ENCODE results near the gene SRRM1.

DNA sequence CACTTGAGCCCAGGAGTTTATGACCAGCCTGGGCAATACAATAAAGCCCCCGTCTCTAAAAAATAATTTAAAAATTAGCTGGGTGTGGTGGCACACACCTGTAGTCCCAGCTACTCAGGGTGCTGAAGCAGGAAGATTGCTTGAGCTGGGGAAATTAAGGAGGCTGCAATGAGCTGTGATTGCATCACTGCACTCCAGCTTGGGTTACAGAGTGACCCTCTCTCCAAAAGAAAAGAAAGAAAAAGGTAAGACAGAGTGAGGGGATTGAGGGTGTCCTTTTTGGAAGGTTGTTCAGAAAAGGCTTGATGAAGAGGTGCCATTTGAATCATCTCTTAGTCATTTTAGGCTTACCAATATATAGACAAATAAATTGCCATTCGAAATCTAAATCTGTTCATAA lies 4.0 kb upstream of the SRRM1 start:
- TF ChIP-seq HNRNPK (IDR thresholded peaks at IDR 0.05; ENCODE audit: low read depth, low read length, poor library complexity, severe bottlenecking) (no peak), L3MBTL2 (IDR thresholded peaks at IDR 0.05) (no peak), NRF1 (conservative IDR thresholded peaks at IDR 0.05 in 1 of 2, IDR thresholded peaks at IDR 0.05 in 1 of 2) (no peak), PCBP1 (IDR thresholded peaks at IDR 0.05; ENCODE audit: low read depth, low read length, poor library complexity, severe bottlenecking) (no peak), MAZ (CRISPR knock-in tag; conservative IDR thresholded peaks at IDR 0.05 in 1 of 2, IDR thresholded peaks at IDR 0.05 in 1 of 2) (no peak)
- TF ChIP-seq, protein P1, sequence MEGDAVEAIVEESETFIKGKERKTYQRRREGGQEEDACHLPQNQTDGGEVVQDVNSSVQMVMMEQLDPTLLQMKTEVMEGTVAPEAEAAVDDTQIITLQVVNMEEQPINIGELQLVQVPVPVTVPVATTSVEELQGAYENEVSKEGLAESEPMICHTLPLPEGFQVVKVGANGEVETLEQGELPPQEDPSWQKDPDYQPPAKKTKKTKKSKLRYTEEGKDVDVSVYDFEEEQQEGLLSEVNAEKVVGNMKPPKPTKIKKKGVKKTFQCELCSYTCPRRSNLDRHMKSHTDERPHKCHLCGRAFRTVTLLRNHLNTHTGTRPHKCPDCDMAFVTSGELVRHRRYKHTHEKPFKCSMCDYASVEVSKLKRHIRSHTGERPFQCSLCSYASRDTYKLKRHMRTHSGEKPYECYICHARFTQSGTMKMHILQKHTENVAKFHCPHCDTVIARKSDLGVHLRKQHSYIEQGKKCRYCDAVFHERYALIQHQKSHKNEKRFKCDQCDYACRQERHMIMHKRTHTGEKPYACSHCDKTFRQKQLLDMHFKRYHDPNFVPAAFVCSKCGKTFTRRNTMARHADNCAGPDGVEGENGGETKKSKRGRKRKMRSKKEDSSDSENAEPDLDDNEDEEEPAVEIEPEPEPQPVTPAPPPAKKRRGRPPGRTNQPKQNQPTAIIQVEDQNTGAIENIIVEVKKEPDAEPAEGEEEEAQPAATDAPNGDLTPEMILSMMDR (IDR thresholded peaks at IDR 0.05 in 2 of 3, conservative IDR thresholded peaks at IDR 0.05 in 1 of 3; ENCODE audit: insufficient read depth in 2 of 3, low read depth in 1 of 3, low read length in 3 of 3), result no peak
- TF ChIP-seq, protein P2, sequence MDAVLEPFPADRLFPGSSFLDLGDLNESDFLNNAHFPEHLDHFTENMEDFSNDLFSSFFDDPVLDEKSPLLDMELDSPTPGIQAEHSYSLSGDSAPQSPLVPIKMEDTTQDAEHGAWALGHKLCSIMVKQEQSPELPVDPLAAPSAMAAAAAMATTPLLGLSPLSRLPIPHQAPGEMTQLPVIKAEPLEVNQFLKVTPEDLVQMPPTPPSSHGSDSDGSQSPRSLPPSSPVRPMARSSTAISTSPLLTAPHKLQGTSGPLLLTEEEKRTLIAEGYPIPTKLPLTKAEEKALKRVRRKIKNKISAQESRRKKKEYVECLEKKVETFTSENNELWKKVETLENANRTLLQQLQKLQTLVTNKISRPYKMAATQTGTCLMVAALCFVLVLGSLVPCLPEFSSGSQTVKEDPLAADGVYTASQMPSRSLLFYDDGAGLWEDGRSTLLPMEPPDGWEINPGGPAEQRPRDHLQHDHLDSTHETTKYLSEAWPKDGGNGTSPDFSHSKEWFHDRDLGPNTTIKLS (IDR thresholded peaks at IDR 0.05; ENCODE audit: borderline replicate concordance, low read depth), result no peak
